Activated CD4-positive, alpha-beta T cell treated with anti-CD3 and anti-CD28 coated beads for 4 hours (primary cell): ENCODE data around the gene FAM228A.

Source experiments
- DNase-seq, 2 donors: peaks; one replicate each; pipeline ENCODE4 v3.0.0-alpha.2; 2020

Gene FAM228A

DNA sequence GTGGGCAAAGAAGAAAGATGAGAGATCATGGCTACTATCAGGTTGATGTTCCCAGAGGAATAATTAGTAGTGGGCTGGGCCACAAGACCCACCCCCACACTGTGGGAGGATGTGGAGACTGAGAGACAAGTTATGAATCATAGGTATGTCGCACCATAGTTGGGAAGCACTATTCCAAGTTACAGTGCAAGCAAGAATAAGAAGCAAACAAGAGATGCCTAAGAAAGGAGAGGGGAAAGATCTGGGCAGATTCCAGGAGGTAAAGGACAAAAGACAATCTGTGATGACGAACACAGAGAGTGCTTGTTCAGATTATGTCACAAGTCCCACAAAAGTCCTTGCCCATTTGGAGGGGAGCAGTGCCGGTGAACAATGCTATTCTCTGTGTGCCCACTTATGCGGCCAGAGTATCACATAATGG, 56.6 kb downstream of the FAM228A start:
- DNase-seq, result no peak

DNA sequence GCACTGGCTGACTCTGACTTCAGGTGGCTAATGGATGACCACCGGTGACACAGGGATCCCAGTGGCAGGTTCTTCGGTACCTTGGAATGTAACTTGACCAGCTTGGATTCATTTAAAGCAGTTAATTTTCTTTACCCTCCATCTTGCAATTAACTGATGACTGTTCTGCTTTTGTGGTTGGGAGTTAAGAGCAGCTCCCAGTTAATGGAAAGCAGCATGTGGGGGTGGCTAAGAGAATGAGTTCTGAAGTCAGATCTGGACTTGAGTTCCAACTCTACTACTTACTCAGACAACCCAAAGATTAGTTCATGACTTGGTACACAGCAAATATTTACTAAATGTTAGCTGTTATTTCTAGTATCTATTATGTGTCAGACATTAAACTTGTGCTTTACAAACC, 58.5 kb downstream of the FAM228A start:
- DNase-seq, result no peak

DNA sequence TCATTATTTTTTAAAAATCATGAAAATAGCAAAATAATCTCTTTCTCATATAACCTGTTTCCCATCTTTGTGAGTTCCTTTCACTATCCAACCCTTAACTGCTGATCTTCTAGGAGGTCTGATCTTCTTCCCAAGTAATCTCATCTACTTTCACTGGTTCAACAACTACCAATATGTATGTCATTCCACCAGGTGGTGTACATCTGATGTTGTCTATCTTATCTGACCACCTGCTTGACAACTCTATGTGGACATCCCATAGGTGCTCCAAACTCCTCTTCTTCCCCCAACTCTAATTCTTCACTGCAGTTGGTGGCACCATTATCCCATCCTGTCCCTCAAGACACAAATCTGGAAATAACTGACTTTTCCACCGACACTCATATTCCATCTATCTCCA, 62.5 kb downstream of the FAM228A start:
- DNase-seq, result no peak

DNA sequence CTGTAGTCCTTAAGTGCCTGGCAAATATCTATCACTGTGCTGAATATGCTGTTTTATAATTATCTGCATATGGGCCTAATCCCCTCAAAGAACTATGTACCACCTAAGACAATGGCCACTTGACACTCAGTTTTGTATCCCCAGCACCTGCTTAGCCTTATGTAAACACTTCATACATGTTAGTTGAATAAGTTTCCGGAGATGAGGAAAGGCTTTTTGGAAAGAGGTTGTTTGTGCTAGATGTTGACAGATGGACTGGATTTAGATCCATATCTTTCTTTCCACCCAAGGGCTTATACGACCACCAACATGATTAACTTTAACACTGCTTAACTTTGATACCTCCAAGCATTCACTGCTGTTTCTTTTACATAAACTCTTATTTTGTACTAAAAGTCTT, 63.3 kb downstream of the FAM228A start:
- no peak for DNase-seq

DNA sequence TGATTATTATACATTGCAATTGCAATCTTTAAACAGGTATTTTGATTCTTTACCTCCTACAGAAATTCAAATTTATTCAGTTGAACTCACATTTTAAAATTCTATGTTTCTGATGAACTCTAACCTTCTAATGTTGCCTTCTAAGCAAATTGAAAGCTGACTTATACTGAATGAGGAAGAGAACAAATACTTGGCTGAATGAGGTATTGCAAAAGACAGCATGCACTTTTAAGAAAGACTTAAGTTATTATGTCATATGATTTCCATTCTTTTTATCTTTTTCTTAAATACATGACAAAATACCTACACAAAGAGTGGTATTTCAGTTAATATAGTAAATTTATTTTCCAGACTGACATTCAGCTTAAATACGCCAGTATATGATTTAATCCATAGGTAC, 64.7 kb downstream of the FAM228A start:
- no peak for DNase-seq
